OCI-LY7 (cell line): ENCODE measurements around the gene RAB10. TPM values are rescaled to one million over a fixed set of nuclear protein-coding genes. Genes with fewer than 3 reads are reported as not detected.
"Not testable (repeated sequence)": the region's sequence is repeated elsewhere in the genome, so short reads cannot be mapped to it uniquely, and the experiment has no call there.

ENCODE experiments used
- BruUV-seq: library from RNA; stranded (reverse); fragments of 400-500 nt; replicated peaks from 2 replicates; lab custom pipeline; 2021; lab: Mats Ljungman, UMichigan
- CTCF ChIA-PET: fragments of 300-600 bp; sonication (Branson Sonifier 250); formaldehyde crosslinking; loops from one replicate; lab custom pipeline; 2022; ENCODE audit warnings: antibody characterized with exemption; ENCODE audit not compliant: unreplicated experiment; lab: Charles Lee
- POLR2A ChIA-PET: fragments of 300-600 bp; sonication (Branson Sonifier 250); formaldehyde crosslinking; loops from one replicate; lab custom pipeline; 2022; ENCODE audit warnings: antibody characterized with exemption; lab: Charles Lee
- DNase-seq: peaks from one replicate; pipeline ENCODE4 v3.0.0-alpha.2; 2015; ENCODE audit warnings: low spot score
- H2AFZ ChIP-seq: fragments of 200-600 bp; sonication (generic), shearing (Covaris generic); 2 replicates; pipeline ENCODE4 v1.6.1; 2014; ENCODE audit warnings: mild to moderate bottlenecking, antibody characterized with exemption, low read length, moderate library complexity
- H3K27ac ChIP-seq: fragments of 200-600 bp; sonication (generic); 2 replicates; pipeline ENCODE4 v1.5.1; 2014; ENCODE audit warnings: mixed run types, low read depth, mild to moderate bottlenecking, moderate library complexity, low read length, inconsistent platforms; ENCODE audit not compliant: poor library complexity, severe bottlenecking
- H3K36me3 ChIP-seq: fragments of 200-600 bp; sonication (generic); 2 replicates; pipeline ENCODE4 v1.6.1; 2014; ENCODE audit warnings: mild to moderate bottlenecking, antibody characterized with exemption, low read length, moderate library complexity, mixed read lengths; ENCODE audit not compliant: insufficient read depth
- H3K4me1 ChIP-seq: fragments of 200-600 bp; sonication (generic); 2 replicates; pipeline ENCODE4 v1.5.1; 2014; ENCODE audit warnings: mild to moderate bottlenecking, low read length; ENCODE audit not compliant: insufficient read depth, poor library complexity, severe bottlenecking
- H3K4me2 ChIP-seq: fragments of 200-600 bp; sonication (generic); 2 replicates; pipeline ENCODE4 v1.6.1; 2014; ENCODE audit warnings: mild to moderate bottlenecking, low read length
- H3K4me3 ChIP-seq: fragments of 200-600 bp; sonication (generic); 2 replicates; pipeline ENCODE4 v1.5.1; 2014; ENCODE audit warnings: mild to moderate bottlenecking, low read depth, low read length; ENCODE audit not compliant: poor library complexity, severe bottlenecking
- H3K79me2 ChIP-seq: fragments of 200-600 bp; sonication (generic); 2 replicates; pipeline ENCODE4 v1.6.1; 2016; ENCODE audit warnings: low read depth, mild to moderate bottlenecking, low read length, moderate library complexity, mixed read lengths; ENCODE audit not compliant: insufficient read depth
- H3K9me2 ChIP-seq: fragments of 200-600 bp; sonication (generic); 2 replicates; pipeline ENCODE4 v1.6.1; 2016; ENCODE audit warnings: mild to moderate bottlenecking, low read length, mixed read lengths; ENCODE audit not compliant: insufficient read depth
- H3K9me3 ChIP-seq: fragments of 200-600 bp; sonication (generic); 2 replicates; pipeline ENCODE4 v1.6.1; 2014; ENCODE audit warnings: mild to moderate bottlenecking, mixed run types, low read length, mixed read lengths
- H4K20me1 ChIP-seq: fragments of 200-600 bp; sonication (generic); 2 replicates; pipeline ENCODE4 v1.6.1; 2014; ENCODE audit warnings: mild to moderate bottlenecking, antibody characterized with exemption, low read length, moderate library complexity, mixed read lengths; ENCODE audit not compliant: insufficient read depth
- EZH2phosphoT487 ChIP-seq: fragments of 200-600 bp; sonication (generic); IDR thresholded peaks from 2 replicates; pipeline ENCODE4 v1.6.1; 2018; ENCODE audit warnings: low read depth, borderline replicate concordance, mild to moderate bottlenecking, mixed run types, antibody characterized with exemption, low read length, moderate library complexity, mixed read lengths
- intact Hi-C: fragments of 100-400 bp; cut with micrococcal nuclease; formaldehyde crosslinking; loops from one replicate; pipeline ENCODE4 v1.10.0; 2022; ENCODE audit not compliant: unreplicated experiment
- total RNA-seq, 2 experiments: library from RNA; depleted of rRNA in 1 of 2; stranded (reverse); fragments of >200 nt in 1 of 2; shearing (Covaris generic) in 1 of 2; gene quantifications; 2 replicates each; pipeline ENCODE4 v1.2.3, GENCODE V29; 2014 to 2022
- TF ChIP-seq, protein P1 (sequence below): fragments of 200-600 bp; sonication (generic); conservative IDR thresholded peaks from 2 replicates; pipeline ENCODE4 v1.5.1; 2014; ENCODE audit warnings: mild to moderate bottlenecking, antibody characterized with exemption, low read length, moderate library complexity, mixed read lengths

Gene RAB10
- total RNA-seq, 2 experiments from 2014 or later, result 58.3 to 96.7 TPM

DNA sequence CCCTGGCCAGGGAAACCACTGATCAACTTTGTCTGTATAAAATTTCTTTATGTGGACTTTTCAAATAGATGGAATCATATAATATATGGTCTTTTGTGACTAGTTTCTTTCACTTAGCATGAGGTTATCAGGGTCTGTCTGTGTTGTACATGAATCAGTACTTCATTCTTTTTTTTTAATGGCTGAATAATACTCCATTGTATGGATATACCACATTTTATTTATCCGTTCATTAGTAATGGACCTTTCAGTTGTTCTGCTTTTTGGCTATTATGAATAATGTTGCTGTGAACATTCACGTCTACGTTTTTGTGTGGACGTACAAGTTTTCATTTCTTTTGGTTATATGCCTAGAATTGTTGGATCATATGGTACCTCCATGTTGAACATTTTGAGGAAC is 69.9 kb downstream of the RAB10 start:
- Histone ChIP-seq H3K27ac (no peak overlapping the region), H2AFZ (no peak overlapping the region), H3K79me2 (peaks cover 61% of the 10 kb centered on the region), H3K4me2 (no peak overlapping the region), H3K4me3 (no peak overlapping the region), H3K4me1 (peaks cover 9% of the 10 kb centered on the region), H3K9me2 (no peaks in the 10 kb centered on the region), H3K36me3 (peaks cover 78% of the 10 kb centered on the region), H4K20me1 (0 out of 2 replicates have a peak, but pooled peaks cover 7% of the 10 kb centered on the region), H3K9me3 (peaks cover 12% of the 10 kb centered on the region)
- intact Hi-C loops, result no loop called here
- ChIA-PET CTCF (no interaction called here), POLR2A (no interaction called here)
- BruUV-seq, result no TSS peak
- DNase-seq, result no peak
- TF ChIP-seq, protein P1, sequence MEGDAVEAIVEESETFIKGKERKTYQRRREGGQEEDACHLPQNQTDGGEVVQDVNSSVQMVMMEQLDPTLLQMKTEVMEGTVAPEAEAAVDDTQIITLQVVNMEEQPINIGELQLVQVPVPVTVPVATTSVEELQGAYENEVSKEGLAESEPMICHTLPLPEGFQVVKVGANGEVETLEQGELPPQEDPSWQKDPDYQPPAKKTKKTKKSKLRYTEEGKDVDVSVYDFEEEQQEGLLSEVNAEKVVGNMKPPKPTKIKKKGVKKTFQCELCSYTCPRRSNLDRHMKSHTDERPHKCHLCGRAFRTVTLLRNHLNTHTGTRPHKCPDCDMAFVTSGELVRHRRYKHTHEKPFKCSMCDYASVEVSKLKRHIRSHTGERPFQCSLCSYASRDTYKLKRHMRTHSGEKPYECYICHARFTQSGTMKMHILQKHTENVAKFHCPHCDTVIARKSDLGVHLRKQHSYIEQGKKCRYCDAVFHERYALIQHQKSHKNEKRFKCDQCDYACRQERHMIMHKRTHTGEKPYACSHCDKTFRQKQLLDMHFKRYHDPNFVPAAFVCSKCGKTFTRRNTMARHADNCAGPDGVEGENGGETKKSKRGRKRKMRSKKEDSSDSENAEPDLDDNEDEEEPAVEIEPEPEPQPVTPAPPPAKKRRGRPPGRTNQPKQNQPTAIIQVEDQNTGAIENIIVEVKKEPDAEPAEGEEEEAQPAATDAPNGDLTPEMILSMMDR, result no peak
- no peak for TF ChIP-seq EZH2phosphoT487

DNA sequence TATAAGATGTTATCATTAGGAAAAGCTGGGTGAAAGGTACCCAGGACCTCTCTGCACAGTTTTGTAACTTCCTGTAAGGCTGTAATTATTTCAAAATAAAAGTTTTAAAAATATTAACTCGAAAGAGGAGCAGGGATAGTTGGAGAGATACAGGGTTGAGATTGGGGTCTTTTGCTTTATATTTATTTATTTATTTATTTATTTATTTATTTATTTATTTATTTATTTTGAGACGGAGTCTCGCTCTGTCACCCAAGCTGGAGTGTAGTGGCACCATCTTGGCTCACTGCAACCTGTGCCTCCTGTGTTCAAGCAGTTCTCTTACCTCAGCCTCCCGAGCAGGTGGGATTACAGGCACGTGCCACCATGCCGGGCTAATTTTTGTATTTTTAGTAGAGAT is 74.8 kb downstream of the RAB10 start:
- H3K27ac ChIP-seq, H4K20me1 ChIP-seq, H3K4me1 ChIP-seq, H3K4me3 ChIP-seq, intact Hi-C loops, H3K9me3 ChIP-seq, DNase-seq, POLR2A ChIA-PET, H3K9me2 ChIP-seq, H2AFZ ChIP-seq, H3K4me2 ChIP-seq, CTCF ChIA-PET, BruUV-seq: not testable (repeated sequence)
- Histone ChIP-seq H3K79me2 (peaks cover 40% of the 10 kb centered on the region), H3K36me3 (peaks cover 79% of the 10 kb centered on the region)

DNA sequence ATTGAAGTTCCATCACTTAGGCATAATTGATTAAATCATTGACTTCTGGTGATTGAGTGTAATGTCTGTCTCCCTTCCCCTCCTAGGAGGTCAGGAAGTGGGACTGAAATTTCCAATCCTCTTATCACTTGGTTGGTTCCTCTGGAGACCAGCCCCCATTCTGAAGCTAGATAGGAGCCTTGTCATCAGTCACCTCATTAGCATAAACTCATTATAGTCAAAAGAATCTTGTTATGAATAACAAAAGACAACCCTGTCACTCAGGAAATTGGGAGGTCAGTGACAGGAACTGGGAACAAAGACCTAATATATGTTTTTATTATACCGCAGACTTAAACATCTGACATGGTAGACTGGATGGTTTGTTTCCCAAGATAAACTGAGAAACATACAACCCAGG is 78.3 kb downstream of the RAB10 start:
- peaks cover 18% of the 10 kb centered on the region; the same call in 1 of the 2 replicates for H3K79me2 ChIP-seq
- no peaks in the 10 kb centered on the region for H3K9me2 ChIP-seq
- ChIA-PET CTCF (no interaction called here), POLR2A (no interaction called here)
- TF ChIP-seq, protein P1, result no peak
- no peak for TF ChIP-seq EZH2phosphoT487
- H3K36me3 ChIP-seq, result peaks cover 74% of the 10 kb centered on the region
- no peaks in the 10 kb centered on the region for H3K9me3 ChIP-seq
- BruUV-seq, result no TSS peak
- 0 out of 2 replicates have a peak, but pooled peaks cover 5% of the 10 kb centered on the region for H4K20me1 ChIP-seq
- intact Hi-C loops, result no loop called here
- no peak overlapping the region for H3K27ac ChIP-seq
- DNase-seq, result no peak
- no peak overlapping the region for H3K4me2 ChIP-seq
- no peaks in the 10 kb centered on the region for H3K4me1 ChIP-seq
- H2AFZ ChIP-seq, result no peak overlapping the region
- H3K4me3 ChIP-seq, result no peak overlapping the region
